Naive thymus-derived CD4-positive, alpha-beta T cell (primary cell): ENCODE data around the gene ANXA2. TPM values are rescaled to one million over a fixed set of nuclear protein-coding genes. Genes with fewer than 3 reads are reported as not detected.
A peak's percentile ranks its signal among the peaks of the same experiment; 100 is the strongest.

Experiments used
- ATAC-seq: fragments of 150-1000 bp; cut with Tn5 transposase; 2 replicates; pipeline ENCODE4 v1.10.0; 2021; ENCODE audit warnings: mild to moderate bottlenecking, moderate library complexity
- CTCF ChIA-PET: fragments of 350-600 bp; sonication (Branson Sonifier 250); formaldehyde crosslinking; loops from one replicate; lab custom pipeline; 2021; ENCODE audit warnings: antibody characterized with exemption; lab: Charles Lee
- POLR2A ChIA-PET: fragments of 350-600 bp; sonication (Branson Sonifier 250); formaldehyde crosslinking; loops from one replicate; lab custom pipeline; 2021; ENCODE audit warnings: antibody characterized with exemption, inconsistent platforms; lab: Charles Lee
- DNase-seq, 9 donors: peaks; one replicate each; pipeline versions ENCODE4 v3.0.0 to v3.0.0-alpha.2; 2020 to 2022; ENCODE audit warnings: mixed read lengths in 1 of 9
- H3K27ac ChIP-seq: one replicate; pipeline ENCODE4 v1.7.0; 2013; ENCODE audit warnings: mild to moderate bottlenecking, low read depth, low read length, moderate library complexity
- H3K27me3 ChIP-seq, 2 donors: one replicate each; pipeline ENCODE4 v1.7.0; 2013; ENCODE audit warnings: low read length in 2 of 2, mild to moderate bottlenecking in 2 of 2, moderate library complexity in 2 of 2; ENCODE audit not compliant: control insufficient read depth in 2 of 2, insufficient read depth in 2 of 2
- H3K36me3 ChIP-seq, 3 experiments: 1 replicate in 2 of 3; 2 replicates in 1 of 3; pipeline ENCODE4 v1.7.0; 2013; ENCODE audit warnings: low read length in 3 of 3, mild to moderate bottlenecking in 3 of 3, moderate library complexity in 1 of 3; ENCODE audit not compliant: insufficient read depth in 3 of 3, control insufficient read depth in 2 of 3
- H3K4me1 ChIP-seq, 2 donors: one replicate each; pipeline ENCODE4 v1.7.0; 2013; ENCODE audit warnings: low read length in 2 of 2, mild to moderate bottlenecking in 2 of 2, moderate library complexity in 1 of 2; ENCODE audit not compliant: control insufficient read depth in 2 of 2, insufficient read depth in 2 of 2
- H3K4me3 ChIP-seq: 2 replicates; pipeline ENCODE4 v1.7.0; 2013; ENCODE audit warnings: mild to moderate bottlenecking, low read length
- H3K9me3 ChIP-seq, 3 experiments: 1 replicate in 2 of 3; 2 replicates in 1 of 3; pipeline ENCODE4 v1.7.0; 2013; ENCODE audit warnings: low read length in 3 of 3; ENCODE audit not compliant: control insufficient read depth in 2 of 3
- H3K27ac Mint-ChIP-seq, 9 donors: one replicate each; pipeline ENCODE4 v1.8.0; 2020 to 2022; ENCODE audit warnings: mixed read lengths in 9 of 9, mild to moderate bottlenecking in 8 of 9, moderate library complexity in 5 of 9, inconsistent platforms in 2 of 9
- H3K27me3 Mint-ChIP-seq, 5 donors: one replicate each; pipeline ENCODE4 v1.8.0; 2021 to 2022; ENCODE audit warnings: mixed read lengths in 5 of 5, mild to moderate bottlenecking in 1 of 5
- H3K36me3 Mint-ChIP-seq, 5 donors: one replicate each; pipeline ENCODE4 v1.8.0; 2020 to 2022; ENCODE audit warnings: mixed read lengths in 5 of 5, mild to moderate bottlenecking in 3 of 5, inconsistent platforms in 1 of 5
- H3K4me1 Mint-ChIP-seq, 7 donors: one replicate each; pipeline ENCODE4 v1.8.0; 2020 to 2022; ENCODE audit warnings: mixed read lengths in 7 of 7, mild to moderate bottlenecking in 3 of 7, inconsistent platforms in 1 of 7
- H3K4me3 Mint-ChIP-seq, 10 donors: one replicate each; pipeline ENCODE4 v1.8.0; 2020 to 2022; ENCODE audit warnings: mild to moderate bottlenecking in 10 of 10, mixed read lengths in 10 of 10, moderate library complexity in 6 of 10, inconsistent platforms in 2 of 10
- H3K9me3 Mint-ChIP-seq, 11 donors: one replicate each; pipeline ENCODE4 v1.8.0; 2020 to 2022; ENCODE audit warnings: mixed read lengths in 11 of 11, mild to moderate bottlenecking in 4 of 11, inconsistent platforms in 1 of 11, moderate library complexity in 1 of 11
- intact Hi-C, 2 donors: fragments of 100-400 bp; cut with micrococcal nuclease; formaldehyde crosslinking; loops; one replicate each; pipeline ENCODE4 v1.15.1; 2023
- polyA plus RNA-seq, 2 donors: library from polyadenylated mRNA; unstranded; fragments of 300-500 nt; fragmentation: Illumina TruSeq; gene quantifications; one replicate each; pipeline ENCODE4 v1.2.3, GENCODE V29; 2021
- total RNA-seq, 6 experiments: library from RNA in 5 of 6; stranded (reverse) in 5 of 6; gene quantifications; 1 replicate in 5 of 6; 2 replicates in 1 of 6; pipeline ENCODE4 v1.2.3 and lab custom pipeline; 2021 to 2026

ANXA2 gene
- total and polyA plus RNA-seq, 7 experiments from 2014 or later = 25.5 to 377 (median 36.6) TPM

GRCh38 chr15:60420203-60420716 lies 22.5 kb upstream of the ANXA2 start:
- Histone ChIP-seq H3K36me3 (peaks cover 0 to 5% (median 0%) of the 10 kb centered on the region in 3 experiments), H3K4me1 (no peaks in the 10 kb centered on the region), H3K4me3 (no peak overlapping the region), H3K27me3 (no peaks in the 10 kb centered on the region), H3K9me3 (no peaks in the 10 kb centered on the region), H3K27ac (no peak overlapping the region)
- Mint-ChIP-seq H3K36me3 (peaks cover 0 to 23% (median 8%) of the 10 kb centered on the region in 5 donors), H3K4me1 (peaks cover 0 to 12% (median 2%) of the 10 kb centered on the region in 7 donors), H3K4me3 (no peak overlapping the region), H3K27me3 (no peaks in the 10 kb centered on the region), H3K27ac (peak overlapping the region in 2 of 9 donors; percentile 35 to 37), H3K9me3 (no peaks in the 10 kb centered on the region)
- DNase-seq = no peak
- ATAC-seq = no peak
- ChIA-PET CTCF (no interaction called here), POLR2A (no interaction called here)
- intact Hi-C loops = no loop called here

- POLR2A ChIA-PET = no interaction called here
- intact Hi-C loops = no loop called here
These were observed 22.0 kb upstream of the ANXA2 start for GRCh38 chr15:60419753-60420152.

GRCh38 chr15:60418096-60418495 lies 20.3 kb upstream of the ANXA2 start:
- CTCF ChIA-PET = no interaction called here
- H3K4me3 Mint-ChIP-seq = no peak overlapping the region
- peak overlapping the region in 1 of 9 donors; percentile 1 for H3K27ac Mint-ChIP-seq
- DNase-seq (no peak), ATAC-seq (no peak)
- H3K27me3 Mint-ChIP-seq = no peaks in the 10 kb centered on the region
- no peaks in the 10 kb centered on the region for H3K9me3 ChIP-seq
- no peak overlapping the region for H3K27ac ChIP-seq
- H3K27me3 ChIP-seq = no peaks in the 10 kb centered on the region
- no peaks in the 10 kb centered on the region for H3K4me1 ChIP-seq
- no peaks in the 10 kb centered on the region for H3K9me3 Mint-ChIP-seq
- peaks cover 0 to 13% (median 6%) of the 10 kb centered on the region in 5 donors for H3K36me3 Mint-ChIP-seq
- POLR2A ChIA-PET = interaction anchor here (1.2 kb wide), 1 partner anchor 20 kb away, joined by 3 read pairs; no protein-coding TSS in a partner anchor
- peaks cover 0 to 5% (median 0%) of the 10 kb centered on the region in 7 donors for H3K4me1 Mint-ChIP-seq
- intact Hi-C loops = no loop called here
- H3K36me3 ChIP-seq = no peaks in the 10 kb centered on the region
- no peak overlapping the region for H3K4me3 ChIP-seq

More at GRCh38 chr15:60419753-60420152, 22.0 kb upstream of the ANXA2 start:
- CTCF ChIA-PET = interaction anchor here (0.5 kb wide), 1 partner anchor 58 kb away, joined by 4 read pairs; no protein-coding TSS in a partner anchor
- Histone ChIP-seq H3K4me1 (no peaks in the 10 kb centered on the region), H3K4me3 (no peak overlapping the region), H3K27me3 (no peaks in the 10 kb centered on the region), H3K36me3 (peaks cover 0 to 5% (median 0%) of the 10 kb centered on the region in 3 experiments), H3K27ac (no peak overlapping the region), H3K9me3 (no peaks in the 10 kb centered on the region)
- Mint-ChIP-seq H3K9me3 (no peaks in the 10 kb centered on the region), H3K4me3 (no peak overlapping the region), H3K27ac (peak overlapping the region in 1 of 9 donors; percentile 14), H3K4me1 (peaks cover 0 to 12% (median 0%) of the 10 kb centered on the region in 7 donors), H3K27me3 (no peaks in the 10 kb centered on the region), H3K36me3 (peaks cover 0 to 23% (median 8%) of the 10 kb centered on the region in 5 donors)
- ATAC-seq (no peak), DNase-seq (no peak)

GRCh38 chr15:60417112-60417511 lies 19.3 kb upstream of the ANXA2 start:
- Histone ChIP-seq H3K27ac (no peak overlapping the region), H3K4me1 (no peaks in the 10 kb centered on the region), H3K36me3 (no peaks in the 10 kb centered on the region), H3K9me3 (no peaks in the 10 kb centered on the region), H3K4me3 (no peak overlapping the region), H3K27me3 (no peaks in the 10 kb centered on the region)
- ATAC-seq (no peak), DNase-seq (no peak)
- H3K9me3 Mint-ChIP-seq = no peaks in the 10 kb centered on the region
- ChIA-PET POLR2A (no interaction called here), CTCF (no interaction called here)
- peaks cover 0 to 10% (median 6%) of the 10 kb centered on the region in 5 donors for H3K36me3 Mint-ChIP-seq
- H3K4me1 Mint-ChIP-seq = peaks cover 0 to 5% (median 0%) of the 10 kb centered on the region in 7 donors
- peak overlapping the region in 1 of 9 donors; percentile 4 for H3K27ac Mint-ChIP-seq
- intact Hi-C loops = no loop called here
- H3K27me3 Mint-ChIP-seq = no peaks in the 10 kb centered on the region
- H3K4me3 Mint-ChIP-seq = no peak overlapping the region

GRCh38 chr15:60416484-60416883 lies 18.7 kb upstream of the ANXA2 start:
- Histone ChIP-seq H3K27ac (no peak overlapping the region), H3K27me3 (no peaks in the 10 kb centered on the region), H3K9me3 (no peaks in the 10 kb centered on the region), H3K4me3 (no peak overlapping the region), H3K4me1 (no peaks in the 10 kb centered on the region), H3K36me3 (no peaks in the 10 kb centered on the region)
- ChIA-PET CTCF (no interaction called here), POLR2A (interaction anchor here (0.6 to 0.7 kb wide), 2 partner anchors 8 to 15 kb away, joined by 3 to 5 read pairs; no protein-coding TSS in a partner anchor)
- Mint-ChIP-seq H3K27me3 (no peaks in the 10 kb centered on the region), H3K4me1 (peaks cover 0 to 5% (median 0%) of the 10 kb centered on the region in 7 donors), H3K36me3 (peaks cover 0 to 10% (median 6%) of the 10 kb centered on the region in 5 donors), H3K27ac (no peak overlapping the region), H3K4me3 (no peak overlapping the region), H3K9me3 (no peaks in the 10 kb centered on the region)
- ATAC-seq (no peak), DNase-seq (no peak)
- intact Hi-C loops = no loop called here

- no peaks in the 10 kb centered on the region for H3K9me3 Mint-ChIP-seq
- ATAC-seq = no peak
- H3K4me1 ChIP-seq = peaks cover 0 to 3% of the 10 kb centered on the region in 2 donors
- no peaks in the 10 kb centered on the region for H3K36me3 Mint-ChIP-seq
- intact Hi-C loops = no loop called here
- no peak overlapping the region for H3K4me3 ChIP-seq
- no peak for DNase-seq
- no peak overlapping the region for H3K27ac Mint-ChIP-seq
- H3K27me3 Mint-ChIP-seq = no peaks in the 10 kb centered on the region
- H3K9me3 ChIP-seq = no peaks in the 10 kb centered on the region
- peaks cover 0 to 2% (median 0%) of the 10 kb centered on the region in 7 donors for H3K4me1 Mint-ChIP-seq
- no peak overlapping the region for H3K4me3 Mint-ChIP-seq
- H3K36me3 ChIP-seq = no peaks in the 10 kb centered on the region
- CTCF ChIA-PET = no interaction called here
- POLR2A ChIA-PET = no interaction called here
- H3K27ac ChIP-seq = no peak overlapping the region
- no peaks in the 10 kb centered on the region for H3K27me3 ChIP-seq
These were observed 16.4 kb upstream of the ANXA2 start for GRCh38 chr15:60414016-60414682.
